BE2C (cell line): Measurements from ENCODE around the gene SPTBN5.

Experiments
- DNase-seq: peaks from one replicate; pipeline ENCODE4 v3.0.0-alpha.2; 2020
- H3K27me3 ChIP-seq: fragments of 250-450 bp; sonication (Bioruptor Pico); 2 replicates; pipeline ENCODE4 v1.5.1; 2020; ENCODE audit warnings: mild to moderate bottlenecking
- H3K36me3 ChIP-seq: fragments of 250-450 bp; sonication (Bioruptor Pico); 2 replicates; pipeline ENCODE4 v1.5.1; 2020; ENCODE audit warnings: mild to moderate bottlenecking
- H3K4me1 ChIP-seq: fragments of 250-450 bp; sonication (Bioruptor Pico); 2 replicates; pipeline ENCODE4 v1.5.1; 2020
- H3K4me3 ChIP-seq: 2 replicates; pipeline ENCODE4 v1.5.1; 2011; ENCODE audit warnings: low read depth, low read length
- H3K9me3 ChIP-seq: fragments of 250-450 bp; sonication (Bioruptor Pico); 2 replicates; pipeline ENCODE4 v1.5.1; 2020
- CTCF ChIP-seq: IDR thresholded peaks from 2 replicates; pipeline ENCODE4 v1.5.1; 2012; ENCODE audit warnings: mild to moderate bottlenecking, low read depth, low read length

Gene SPTBN5

DNA sequence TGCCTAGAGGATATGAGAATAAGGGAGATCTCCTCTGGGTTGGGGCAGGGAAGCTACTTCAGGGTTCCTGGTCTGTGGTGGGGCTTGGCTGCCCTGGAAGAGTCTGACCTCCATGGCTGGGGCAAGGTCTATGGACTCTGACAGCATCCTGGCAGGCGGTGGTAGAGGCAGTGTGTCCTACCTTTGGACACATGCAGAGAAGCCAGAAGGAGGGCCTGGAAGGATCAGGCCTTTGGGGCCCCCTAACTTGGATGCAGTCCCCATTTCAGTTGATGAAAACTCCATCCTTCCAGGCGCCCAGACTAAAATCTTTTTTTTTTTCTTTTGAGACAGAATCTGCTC lies 10.4 kb downstream of the SPTBN5 start:
- H3K36me3 ChIP-seq, result no peaks in the 10 kb centered on the region
- H3K9me3 ChIP-seq, result no peaks in the 10 kb centered on the region
- H3K4me3 ChIP-seq, result no peak overlapping the region
- H3K27me3 ChIP-seq, result no peaks in the 10 kb centered on the region
- no peak for DNase-seq
- TF ChIP-seq CTCF, result no peak
- peaks cover 2% of the 10 kb centered on the region for H3K4me1 ChIP-seq

DNA sequence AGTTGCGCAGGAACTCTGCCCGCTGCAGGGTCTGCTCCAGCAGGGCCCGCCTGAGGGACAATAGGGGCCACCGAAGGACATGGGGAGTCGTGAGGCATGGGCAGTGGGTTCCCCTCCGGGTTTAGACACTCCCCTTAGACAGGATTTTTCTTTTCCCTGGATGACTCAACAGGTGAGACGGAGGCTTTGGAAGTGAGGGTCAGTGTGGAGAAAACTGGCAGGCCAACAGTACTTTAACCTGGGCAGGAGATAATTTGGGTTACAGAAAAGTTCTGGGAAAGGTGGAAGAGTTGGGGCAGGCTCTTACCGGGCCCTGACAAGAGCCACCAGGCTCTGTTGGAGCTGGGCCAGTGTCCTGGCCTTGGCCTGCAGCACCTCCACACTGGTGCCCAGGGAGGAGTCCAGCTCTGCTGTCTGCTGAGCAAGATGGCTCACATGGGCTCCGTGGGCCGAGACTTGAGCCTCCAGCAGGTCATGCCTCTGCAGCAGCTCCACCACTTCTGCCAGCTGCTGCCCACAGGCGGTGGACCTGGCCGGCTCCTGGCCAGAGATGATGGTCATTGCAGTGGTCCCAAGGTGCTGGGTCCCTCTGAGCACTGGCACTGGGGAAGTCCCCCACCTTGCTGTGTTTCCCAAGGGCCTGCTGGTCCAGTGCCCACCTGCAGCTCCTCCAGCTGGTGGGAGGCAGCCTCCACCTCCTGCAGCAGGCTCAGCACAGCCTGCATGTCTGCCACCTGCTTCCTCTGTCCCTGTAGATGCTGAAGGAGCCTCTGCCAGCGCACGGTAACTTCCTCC lies 11.0 kb downstream of the SPTBN5 start:
- TF ChIP-seq CTCF, result no peak
- Histone ChIP-seq H3K4me3 (no peak overlapping the region), H3K36me3 (no peaks in the 10 kb centered on the region), H3K4me1 (peaks cover 8% of the 10 kb centered on the region), H3K27me3 (no peaks in the 10 kb centered on the region), H3K9me3 (no peaks in the 10 kb centered on the region)
- no peak for DNase-seq

GRCh38 chr15:41881920-41882688 lies 11.7 kb downstream of the SPTBN5 start:
- DNase-seq, result no peak
- Histone ChIP-seq H3K4me3 (no peak overlapping the region), H3K4me1 (peaks cover 10% of the 10 kb centered on the region), H3K27me3 (no peaks in the 10 kb centered on the region), H3K36me3 (no peaks in the 10 kb centered on the region), H3K9me3 (no peaks in the 10 kb centered on the region)
- no peak for TF ChIP-seq CTCF

- Histone ChIP-seq H3K27me3 (no peaks in the 10 kb centered on the region), H3K36me3 (no peaks in the 10 kb centered on the region), H3K9me3 (no peaks in the 10 kb centered on the region), H3K4me3 (no peak overlapping the region), H3K4me1 (peaks cover 10% of the 10 kb centered on the region)
- no peak for DNase-seq
- no peak for TF ChIP-seq CTCF
Observed at GRCh38 chr15:41881550-41881919, 12.3 kb downstream of the SPTBN5 start.

DNA sequence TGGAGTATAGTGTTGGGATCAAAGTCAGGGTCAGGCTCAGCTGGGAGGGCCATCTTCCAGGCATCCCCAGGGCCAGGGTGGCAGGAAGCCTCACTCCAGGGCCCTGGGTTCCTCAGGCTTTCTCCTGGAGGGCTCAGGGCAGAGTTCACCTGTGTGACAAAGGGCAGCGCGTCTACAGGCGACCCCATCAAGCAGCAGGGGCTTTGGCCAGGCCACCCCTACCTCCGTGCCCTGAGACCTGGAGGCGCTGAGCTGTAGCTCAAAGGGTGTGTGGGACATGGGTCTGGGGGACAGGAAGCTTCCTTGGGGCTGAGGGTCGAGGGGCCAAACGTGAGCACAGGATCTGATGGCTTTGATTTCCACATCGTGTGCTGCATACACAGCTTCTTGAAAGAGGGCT lies 12.8 kb downstream of the SPTBN5 start:
- Histone ChIP-seq H3K4me3 (no peak overlapping the region), H3K36me3 (no peaks in the 10 kb centered on the region), H3K4me1 (peaks cover 10% of the 10 kb centered on the region), H3K9me3 (no peaks in the 10 kb centered on the region), H3K27me3 (no peaks in the 10 kb centered on the region)
- no peak for DNase-seq
- TF ChIP-seq CTCF, result no peak

GRCh38 chr15:41880156-41880877 lies 13.5 kb downstream of the SPTBN5 start:
- H3K4me1 ChIP-seq, result peaks cover 10% of the 10 kb centered on the region
- H3K9me3 ChIP-seq, result no peaks in the 10 kb centered on the region

More at GRCh38 chr15:41880156-41880877, 13.5 kb downstream of the SPTBN5 start:
- Histone ChIP-seq H3K4me3 (no peak overlapping the region), H3K27me3 (no peaks in the 10 kb centered on the region), H3K36me3 (no peaks in the 10 kb centered on the region)
- DNase-seq, result no peak
- TF ChIP-seq CTCF, result no peak
